Activated T-helper 1 cell treated with anti-CD3 and anti-CD28 coated beads, Interleukin-12 subunit alpha, Interleukin-12 subunit beta, Interleukin-2, Interleukin-4 antibody, amounts not matched to agents 30 ng/mL and 10 ng/mL and 1 ng/mL, durations not matched to agents 14 hours and 24 hours and 36 hours (primary cell): ENCODE measurements around the gene CDH23. TPM values are rescaled to one million over a fixed set of nuclear protein-coding genes. Genes with fewer than 3 reads are reported as not detected.

Experiments used
- DNase-seq: peaks from one replicate; pipeline ENCODE4 v3.0.0; 2021; ENCODE audit warnings: low spot score
- H3K27ac Mint-ChIP-seq: one replicate; pipeline ENCODE4 v1.8.0; 2021; ENCODE audit warnings: mild to moderate bottlenecking, mixed read lengths
- H3K27me3 Mint-ChIP-seq: one replicate; pipeline ENCODE4 v1.8.0; 2022; ENCODE audit warnings: mild to moderate bottlenecking, moderate library complexity, mixed read lengths; ENCODE audit not compliant: insufficient read depth
- H3K36me3 Mint-ChIP-seq: one replicate; pipeline ENCODE4 v1.8.0; 2021; ENCODE audit warnings: low read depth, mixed read lengths
- H3K4me1 Mint-ChIP-seq: one replicate; pipeline ENCODE4 v1.8.0; 2021; ENCODE audit warnings: low read depth, mixed read lengths
- H3K4me3 Mint-ChIP-seq: one replicate; pipeline ENCODE4 v1.8.0; 2021; ENCODE audit warnings: mild to moderate bottlenecking, moderate library complexity, mixed read lengths
- H3K9me3 Mint-ChIP-seq: one replicate; pipeline ENCODE4 v1.8.0; 2021; ENCODE audit warnings: mixed read lengths
- intact Hi-C: fragments of 100-400 bp; cut with micrococcal nuclease; formaldehyde crosslinking; loops from one replicate; pipeline ENCODE4 v1.15.1; 2024
- total RNA-seq: library from RNA; stranded (reverse); gene quantifications from 2 replicates; pipeline ENCODE4 v1.2.3, GENCODE V29; 2022

The CDH23 gene
- total RNA-seq, 1 donor from 2014 or later = 0.57 TPM

DNA sequence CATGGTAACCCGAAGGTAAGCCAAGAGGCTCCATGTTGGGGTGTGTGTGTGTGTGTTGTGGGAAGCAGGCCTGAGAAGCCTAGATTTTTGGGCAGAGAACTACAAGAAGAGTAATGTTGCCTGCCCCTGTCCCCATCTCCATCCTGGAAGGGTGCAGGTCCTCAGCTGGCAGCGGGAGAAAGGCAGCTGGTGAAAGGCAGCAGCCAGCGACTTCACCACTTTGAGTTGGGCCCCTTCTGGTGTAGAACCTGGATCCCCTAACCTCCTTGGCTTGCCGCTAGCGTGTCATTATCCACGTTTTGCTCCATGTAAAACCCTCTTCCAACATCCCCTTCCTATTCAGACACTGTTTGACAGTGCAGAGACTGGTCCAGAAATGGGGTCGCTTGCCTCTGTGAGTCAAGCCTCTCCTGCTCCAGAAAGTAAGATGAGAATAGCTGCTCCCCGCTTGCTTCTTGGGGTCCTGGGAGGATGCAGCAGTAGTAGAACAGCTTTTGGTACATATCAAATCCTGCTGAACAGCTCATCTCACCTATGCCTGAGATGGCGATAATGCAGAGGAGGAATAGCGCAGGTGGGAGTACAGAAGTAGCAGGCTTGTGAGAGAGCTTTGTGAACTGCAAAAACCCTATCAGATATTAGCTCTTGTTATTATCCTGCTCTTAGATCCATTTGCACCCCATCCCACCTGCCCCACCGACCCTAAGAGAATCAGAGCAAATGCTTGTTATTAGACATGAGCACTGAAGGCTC is 22.1 kb upstream of the CDH23 start:
- H3K27me3 Mint-ChIP-seq = peaks cover 10% of the 10 kb centered on the region
- H3K27ac Mint-ChIP-seq = no peak overlapping the region
- peaks cover 14% of the 10 kb centered on the region for H3K4me1 Mint-ChIP-seq
- H3K9me3 Mint-ChIP-seq = no peaks in the 10 kb centered on the region
- intact Hi-C loops = no loop called here
- no peak for DNase-seq
- no peaks in the 10 kb centered on the region for H3K36me3 Mint-ChIP-seq
- no peak overlapping the region for H3K4me3 Mint-ChIP-seq

DNA sequence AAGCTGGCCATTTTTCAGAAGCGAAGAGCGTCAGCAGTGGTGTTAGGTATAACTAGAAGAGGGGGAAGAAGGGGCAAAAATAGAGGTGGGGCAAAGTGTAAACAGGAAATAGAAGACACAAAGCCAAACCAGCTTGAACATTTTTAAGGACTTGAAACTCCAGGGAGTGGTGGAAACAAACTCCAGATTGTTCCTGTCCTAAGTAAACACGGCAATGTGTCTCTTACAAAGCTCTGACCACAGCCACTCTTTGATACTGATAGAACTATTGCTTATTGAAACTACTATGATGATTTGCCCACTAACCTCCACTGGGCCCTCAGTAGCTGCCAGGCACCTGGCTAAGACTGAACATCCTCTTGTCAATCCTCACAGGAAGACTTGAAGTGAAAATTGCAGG is 20.8 kb upstream of the CDH23 start:
- H3K36me3 Mint-ChIP-seq = no peaks in the 10 kb centered on the region
- H3K27me3 Mint-ChIP-seq = peaks cover 11% of the 10 kb centered on the region
- peak overlapping the region; percentile 45 for H3K4me3 Mint-ChIP-seq
- H3K27ac Mint-ChIP-seq = peak overlapping the region; percentile 18
- H3K4me1 Mint-ChIP-seq = peaks cover 14% of the 10 kb centered on the region
- intact Hi-C loops = loop anchor here (2.0 kb wide), 2 partner anchors 475 to 973 kb away; partner anchors contain the start of gene PSAP
- H3K9me3 Mint-ChIP-seq = no peaks in the 10 kb centered on the region
- DNase-seq = no peak

DNA sequence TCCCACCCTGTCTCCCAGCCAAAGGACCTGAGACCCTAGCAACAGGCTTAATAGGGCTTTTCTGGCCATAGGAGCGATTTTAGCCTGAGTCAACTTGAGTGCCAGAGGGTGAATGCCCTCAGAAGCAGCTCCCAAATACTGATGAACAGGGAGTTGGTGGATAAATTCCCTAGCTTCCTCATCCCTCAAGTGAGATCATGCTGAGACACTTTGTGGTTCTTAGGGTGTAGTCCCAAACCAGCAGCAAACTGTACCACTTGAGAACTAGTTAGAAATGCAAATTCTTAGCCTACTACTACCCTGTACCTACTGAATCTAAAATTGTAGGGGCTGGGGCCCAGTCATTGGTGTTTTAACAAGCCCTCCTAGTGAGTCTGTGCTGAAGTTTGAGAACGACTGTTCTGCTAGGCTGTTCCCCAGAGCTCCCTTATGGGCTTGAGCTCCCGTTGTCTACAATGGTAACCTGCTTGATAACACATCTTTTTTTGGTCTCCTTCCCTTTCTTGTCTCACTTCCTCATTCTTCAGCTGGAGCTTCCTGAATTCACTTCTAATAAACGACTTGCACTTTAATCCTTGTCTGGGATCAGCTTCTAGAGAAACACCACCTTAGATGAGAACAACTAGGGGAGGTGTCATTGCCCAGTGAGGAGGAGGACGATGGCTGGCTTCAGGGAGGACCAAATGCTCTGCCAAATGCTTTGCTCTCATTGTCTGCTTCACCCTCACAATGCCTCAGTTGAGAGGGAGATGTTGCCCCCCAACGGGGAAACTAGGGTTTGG is 18.2 kb upstream of the CDH23 start:
- Mint-ChIP-seq H3K4me3 (no peak overlapping the region), H3K4me1 (peaks cover 14% of the 10 kb centered on the region), H3K9me3 (no peaks in the 10 kb centered on the region), H3K36me3 (no peaks in the 10 kb centered on the region), H3K27ac (no peak overlapping the region), H3K27me3 (peaks cover 8% of the 10 kb centered on the region)
- intact Hi-C loops = no loop called here
- DNase-seq = no peak

DNA sequence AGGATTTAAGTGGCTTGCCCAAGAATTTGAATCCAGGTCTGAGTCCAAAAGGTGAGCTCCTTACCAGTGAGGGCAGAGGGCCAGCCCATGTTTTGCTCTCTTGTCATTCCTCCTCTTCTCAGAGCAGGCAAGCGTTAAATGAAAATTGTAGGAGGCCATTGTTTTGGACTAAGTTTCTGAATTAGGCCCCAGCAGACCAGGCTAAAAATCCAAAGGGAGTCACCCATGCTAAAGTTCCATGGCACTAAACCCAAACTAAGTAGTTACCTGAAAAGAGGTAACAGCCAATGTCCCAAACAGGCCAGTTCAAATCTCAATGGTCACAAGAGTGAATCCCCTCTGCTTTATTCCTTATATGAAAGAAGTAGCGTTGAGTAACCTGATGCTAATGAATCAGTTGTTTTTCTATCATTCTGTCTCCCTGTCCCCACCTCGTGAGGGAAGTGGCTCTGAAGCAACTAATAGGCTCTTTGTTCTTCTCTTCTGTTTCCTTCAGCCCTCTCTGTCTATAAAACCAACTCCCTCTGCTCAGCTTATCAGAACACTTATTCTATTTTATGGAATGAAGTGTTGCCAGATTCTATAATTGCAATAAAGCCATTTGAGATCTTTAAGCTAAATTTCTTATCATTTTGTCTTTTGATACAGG is 17.5 kb upstream of the CDH23 start:
- Mint-ChIP-seq H3K4me1 (peaks cover 14% of the 10 kb centered on the region), H3K27ac (no peak overlapping the region), H3K27me3 (peaks cover 8% of the 10 kb centered on the region), H3K36me3 (no peaks in the 10 kb centered on the region), H3K9me3 (no peaks in the 10 kb centered on the region), H3K4me3 (no peak overlapping the region)
- intact Hi-C loops = no loop called here
- DNase-seq = no peak

DNA sequence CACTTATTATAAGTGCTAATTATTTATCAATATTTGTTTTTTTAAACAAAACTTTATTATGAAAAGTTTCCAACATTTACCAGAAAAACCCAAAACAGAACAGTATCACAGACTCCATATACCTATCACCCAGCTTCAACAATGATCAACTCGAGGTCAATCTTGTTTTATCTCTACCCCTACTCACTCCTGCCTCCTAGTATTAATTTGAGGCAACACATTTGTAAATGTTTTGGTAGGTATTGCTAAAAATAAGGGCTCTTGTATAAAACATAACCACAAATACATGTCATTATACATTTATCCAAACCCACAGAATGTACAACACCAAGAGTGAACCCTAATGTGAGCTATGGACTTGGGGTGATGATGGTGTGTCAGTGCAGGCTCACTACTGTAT is 15.9 kb upstream of the CDH23 start:
- H3K27me3 Mint-ChIP-seq = peaks cover 4% of the 10 kb centered on the region
- no peak overlapping the region for H3K4me3 Mint-ChIP-seq
- no peak overlapping the region for H3K27ac Mint-ChIP-seq
- peaks cover 10% of the 10 kb centered on the region for H3K4me1 Mint-ChIP-seq
- no peaks in the 10 kb centered on the region for H3K36me3 Mint-ChIP-seq
- intact Hi-C loops = no loop called here
- H3K9me3 Mint-ChIP-seq = no peaks in the 10 kb centered on the region
- DNase-seq = no peak

DNA sequence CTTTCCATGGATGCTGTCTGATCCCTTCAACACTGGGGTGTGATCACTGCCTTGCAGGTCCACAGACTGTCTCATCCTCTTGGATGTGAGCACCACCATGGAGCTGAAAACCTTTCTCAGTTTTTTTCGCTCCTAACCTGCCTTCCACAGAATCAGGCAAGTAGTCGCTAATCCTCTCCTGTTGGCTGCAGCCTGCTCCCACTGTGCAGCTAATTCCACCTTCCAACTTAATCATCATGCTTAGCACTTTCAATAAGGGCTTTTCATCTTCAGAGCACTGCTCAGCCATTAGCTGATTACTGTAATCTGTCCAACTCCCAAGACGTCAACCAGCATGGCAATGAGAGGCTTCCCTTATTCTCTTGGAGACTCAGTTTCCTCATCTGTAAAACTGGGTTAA is 15.1 kb upstream of the CDH23 start:
- no peak for DNase-seq
- Mint-ChIP-seq H3K36me3 (no peaks in the 10 kb centered on the region), H3K4me1 (peaks cover 6% of the 10 kb centered on the region), H3K27ac (no peak overlapping the region), H3K27me3 (peaks cover 4% of the 10 kb centered on the region), H3K4me3 (no peak overlapping the region), H3K9me3 (no peaks in the 10 kb centered on the region)
- intact Hi-C loops = no loop called here

DNA sequence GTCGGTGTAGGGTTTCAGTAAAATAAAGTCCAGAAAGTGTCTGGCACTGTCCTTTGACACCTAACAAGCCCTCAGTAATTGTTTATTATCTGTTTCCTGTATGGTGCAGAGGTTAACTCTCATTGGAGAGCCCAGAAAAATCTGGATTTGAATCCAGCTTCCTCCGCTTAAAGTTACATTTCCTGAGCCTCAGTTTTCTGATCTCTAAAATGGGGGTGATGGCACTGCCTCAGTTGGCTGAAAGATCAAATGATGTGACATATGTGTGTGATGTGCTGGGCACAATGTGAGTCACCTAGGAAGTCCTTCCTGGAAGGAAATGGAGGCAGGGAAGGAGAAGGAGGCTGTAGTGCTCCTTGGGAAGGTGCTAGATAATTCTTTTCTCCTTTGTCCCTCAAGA is 14.7 kb upstream of the CDH23 start:
- Mint-ChIP-seq H3K27ac (no peak overlapping the region), H3K36me3 (no peaks in the 10 kb centered on the region), H3K27me3 (peaks cover 6% of the 10 kb centered on the region), H3K4me3 (no peak overlapping the region), H3K9me3 (no peaks in the 10 kb centered on the region), H3K4me1 (peaks cover 6% of the 10 kb centered on the region)
- DNase-seq = no peak
- intact Hi-C loops = no loop called here

DNA sequence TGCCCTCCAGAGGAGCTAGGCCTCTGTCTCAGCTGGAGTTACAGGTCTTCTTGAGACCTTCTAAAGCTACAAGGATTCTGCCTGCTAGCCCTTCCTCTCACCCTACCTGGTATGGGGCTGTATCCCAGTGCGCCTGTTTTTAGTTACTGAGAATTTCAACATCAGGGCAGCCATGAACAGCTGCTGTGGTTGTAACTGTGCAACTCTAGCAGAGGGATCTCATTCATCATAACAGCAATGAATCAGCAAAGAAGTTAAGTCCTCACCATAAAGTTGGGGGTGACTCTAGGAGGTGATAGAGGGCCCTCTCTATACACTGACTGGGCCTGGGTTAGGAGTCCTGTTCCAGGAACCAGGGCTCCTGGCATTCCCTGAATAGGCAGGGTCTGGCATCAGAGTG is 14.0 kb upstream of the CDH23 start:
- peaks cover 7% of the 10 kb centered on the region for H3K27me3 Mint-ChIP-seq
- no peak for DNase-seq
- H3K9me3 Mint-ChIP-seq = no peaks in the 10 kb centered on the region
- no peak overlapping the region for H3K4me3 Mint-ChIP-seq
- H3K27ac Mint-ChIP-seq = no peak overlapping the region
- no peaks in the 10 kb centered on the region for H3K36me3 Mint-ChIP-seq
- peaks cover under 1% of the 10 kb centered on the region for H3K4me1 Mint-ChIP-seq
- intact Hi-C loops = no loop called here

DNA sequence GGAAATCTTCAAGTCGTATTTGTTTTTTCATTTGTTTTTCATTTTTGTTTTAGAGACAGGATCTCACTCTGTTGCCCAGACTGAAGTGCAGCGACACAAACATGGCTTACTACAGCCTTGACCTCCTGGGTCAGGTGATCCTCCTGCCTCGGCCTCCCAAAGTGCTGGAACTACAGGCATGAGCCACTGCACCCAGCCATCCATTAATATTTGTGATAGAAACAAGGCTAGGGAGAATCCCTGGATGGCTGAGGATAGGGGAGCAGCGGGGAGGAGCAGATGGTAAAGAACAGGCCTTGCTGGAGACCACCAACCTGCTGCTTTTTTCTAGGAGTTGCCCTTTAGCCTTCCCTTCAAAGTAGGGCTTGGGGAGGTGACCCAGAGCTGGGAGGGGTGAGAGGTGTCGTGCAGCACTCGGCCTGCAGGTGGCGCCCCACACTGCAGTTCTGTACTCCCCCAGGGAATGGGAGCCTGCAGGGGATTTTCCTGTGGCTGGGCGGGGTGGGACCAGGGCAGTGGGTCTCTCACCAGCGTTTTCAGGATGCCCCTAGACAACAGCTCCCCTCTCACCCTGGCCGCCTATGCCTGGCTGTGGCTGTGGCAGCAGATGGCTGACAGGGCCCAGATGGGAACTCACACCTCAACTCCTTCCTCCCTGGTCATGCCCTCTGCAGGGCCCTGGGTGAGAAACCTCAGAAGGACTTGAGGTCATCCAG is 12.6 kb upstream of the CDH23 start:
- Mint-ChIP-seq H3K4me1 (no peaks in the 10 kb centered on the region), H3K27me3 (peaks cover 20% of the 10 kb centered on the region), H3K4me3 (no peak overlapping the region), H3K36me3 (no peaks in the 10 kb centered on the region), H3K27ac (no peak overlapping the region), H3K9me3 (no peaks in the 10 kb centered on the region)
- intact Hi-C loops = loop anchor here (1.0 kb wide), 6 partner anchors 186 to 512 kb away; partner anchors contain the start of gene VSIR
- DNase-seq = peak; percentile 57

DNA sequence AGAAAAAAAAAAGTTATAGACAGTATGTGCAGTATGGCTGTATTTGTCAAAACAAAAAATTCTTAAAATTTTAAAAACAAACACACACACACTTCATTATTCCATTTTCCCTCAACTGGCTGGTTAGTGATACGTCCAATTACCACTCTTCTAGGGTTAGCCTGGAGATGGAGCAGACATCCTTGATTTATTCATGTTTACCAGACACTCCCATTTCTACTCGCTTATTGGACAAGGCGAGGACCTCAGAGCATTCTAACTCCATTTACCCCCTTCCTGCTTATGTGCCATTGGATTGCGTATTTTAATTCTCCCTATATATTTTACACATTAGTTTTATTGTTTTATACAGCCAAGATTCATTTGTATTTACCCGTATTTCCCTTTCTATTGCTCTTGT is 8.5 kb upstream of the CDH23 start:
- intact Hi-C loops = no loop called here
- Mint-ChIP-seq H3K9me3 (no peaks in the 10 kb centered on the region), H3K36me3 (no peaks in the 10 kb centered on the region)

DNA sequence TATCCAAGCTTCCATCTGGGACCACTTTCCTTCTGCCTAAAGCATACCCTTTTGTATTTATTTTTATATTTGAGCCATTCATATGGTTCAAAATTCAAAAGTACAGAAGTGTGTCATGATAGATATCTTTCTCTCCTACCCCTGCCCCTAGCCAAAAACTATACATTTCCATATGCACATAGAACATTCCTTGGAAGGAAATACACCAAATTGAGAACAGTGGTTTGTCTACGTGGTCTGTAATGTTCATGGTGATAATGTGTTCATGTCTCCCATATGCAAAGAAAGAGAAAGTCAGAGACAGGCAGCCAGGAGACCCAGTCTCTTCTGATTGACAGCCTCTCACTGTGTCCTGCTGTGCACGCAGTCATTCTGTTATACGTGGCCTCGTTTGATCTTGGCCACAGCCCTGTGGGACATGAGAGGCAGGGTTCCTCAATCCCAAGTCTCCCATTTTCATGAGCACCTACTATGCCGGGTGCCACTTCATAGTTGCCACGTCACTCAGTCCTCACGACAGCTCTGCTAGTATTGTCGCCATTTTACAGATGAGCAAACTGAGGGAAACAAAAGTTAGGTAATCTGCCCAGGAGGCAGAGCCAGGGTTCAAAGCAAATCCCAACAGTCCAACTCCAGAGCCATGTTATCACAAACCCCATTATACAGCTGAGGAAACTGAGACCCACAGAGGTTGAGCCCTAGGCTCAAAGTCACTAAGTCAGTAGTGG is 8.0 kb upstream of the CDH23 start:
- no peak for DNase-seq
- no peak overlapping the region for H3K4me3 Mint-ChIP-seq
- H3K9me3 Mint-ChIP-seq = no peaks in the 10 kb centered on the region
- intact Hi-C loops = no loop called here
- no peaks in the 10 kb centered on the region for H3K4me1 Mint-ChIP-seq
- no peaks in the 10 kb centered on the region for H3K36me3 Mint-ChIP-seq
- no peak overlapping the region for H3K27ac Mint-ChIP-seq
- peaks cover 37% of the 10 kb centered on the region for H3K27me3 Mint-ChIP-seq

More for the DNA sequence above, 8.5 kb upstream of the CDH23 start:
- Mint-ChIP-seq H3K27me3 (peaks cover 33% of the 10 kb centered on the region), H3K4me3 (no peak overlapping the region), H3K4me1 (no peaks in the 10 kb centered on the region), H3K27ac (no peak overlapping the region)
- no peak for DNase-seq

DNA sequence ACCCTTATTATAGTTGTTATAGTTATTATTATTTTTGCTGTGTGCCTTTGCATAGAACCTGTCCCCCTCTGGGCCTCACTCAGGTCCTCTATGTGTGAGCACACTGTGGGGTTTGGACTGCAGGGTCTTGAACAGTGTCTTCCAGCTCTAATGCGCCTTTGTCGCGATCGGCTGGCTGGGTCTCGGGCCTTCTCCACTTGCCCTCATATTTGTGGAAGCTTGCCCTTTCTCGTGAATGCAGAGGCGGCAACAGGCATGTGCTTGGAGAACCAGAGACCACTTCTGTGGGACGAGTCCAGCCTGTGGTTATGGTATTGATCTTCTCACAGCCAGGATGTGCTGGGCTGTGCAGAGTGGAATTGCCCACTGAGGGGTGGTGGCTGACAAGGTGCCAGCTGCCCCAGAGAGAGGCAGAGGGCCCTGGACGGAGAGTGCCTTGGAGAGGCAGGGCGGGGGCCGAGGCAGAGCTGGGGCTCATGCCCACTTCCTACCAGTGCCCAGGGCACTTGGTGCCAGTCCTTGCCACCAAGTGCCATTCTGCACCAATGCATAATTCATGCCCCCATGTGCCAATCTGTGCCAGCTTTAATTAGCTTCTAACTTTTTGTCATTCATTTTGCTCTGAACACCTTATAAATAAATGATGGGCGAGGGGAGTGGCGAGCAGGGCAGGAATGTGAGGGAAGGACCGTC is 6.8 kb upstream of the CDH23 start:
- peaks cover 43% of the 10 kb centered on the region for H3K27me3 Mint-ChIP-seq
- no peak for DNase-seq
- no peak overlapping the region for H3K4me3 Mint-ChIP-seq
- intact Hi-C loops = no loop called here
- H3K4me1 Mint-ChIP-seq = no peaks in the 10 kb centered on the region
- no peaks in the 10 kb centered on the region for H3K36me3 Mint-ChIP-seq
- H3K27ac Mint-ChIP-seq = no peak overlapping the region
- no peaks in the 10 kb centered on the region for H3K9me3 Mint-ChIP-seq
